PFSK-1 (cell line): ENCODE measurements around the gene DACT2.

Experiments used
- FOXP2 ChIP-seq: optimal IDR thresholded peaks from 2 replicates; pipeline ENCODE3; 2011; ENCODE audit warnings: borderline replicate concordance, control low read depth, inconsistent platforms; ENCODE audit not compliant: insufficient read depth; ENCODE audit errors: extremely low read length, extremely low read depth
- POLR2AphosphoS5 ChIP-seq: IDR thresholded peaks from 2 replicates; pipeline ENCODE4 v1.6.1; 2012; ENCODE audit warnings: low read depth, mild to moderate bottlenecking, control low read depth, low read length, moderate library complexity
- SIN3A ChIP-seq: IDR thresholded peaks from 2 replicates; pipeline ENCODE4 v1.6.1; 2012; ENCODE audit warnings: mild to moderate bottlenecking, low read length, moderate library complexity, borderline replicate concordance; ENCODE audit not compliant: insufficient read depth
- TAF1 ChIP-seq: IDR thresholded peaks from 2 replicates; pipeline ENCODE4 v1.6.1; 2012; ENCODE audit warnings: low read length, control low read depth, borderline replicate concordance; ENCODE audit not compliant: insufficient read depth
- TF ChIP-seq, protein P1 (sequence below), 2 experiments: IDR thresholded peaks; 2 replicates each; pipeline versions ENCODE4 v1.6.1 to v1.8.0; 2011 to 2012; ENCODE audit warnings: low read depth in 2 of 2, low read length in 2 of 2, control low read depth in 1 of 2, inconsistent platforms in 1 of 2, mild to moderate bottlenecking in 1 of 2, moderate library complexity in 1 of 2; ENCODE audit not compliant: insufficient read depth in 1 of 2

Gene DACT2

DNA sequence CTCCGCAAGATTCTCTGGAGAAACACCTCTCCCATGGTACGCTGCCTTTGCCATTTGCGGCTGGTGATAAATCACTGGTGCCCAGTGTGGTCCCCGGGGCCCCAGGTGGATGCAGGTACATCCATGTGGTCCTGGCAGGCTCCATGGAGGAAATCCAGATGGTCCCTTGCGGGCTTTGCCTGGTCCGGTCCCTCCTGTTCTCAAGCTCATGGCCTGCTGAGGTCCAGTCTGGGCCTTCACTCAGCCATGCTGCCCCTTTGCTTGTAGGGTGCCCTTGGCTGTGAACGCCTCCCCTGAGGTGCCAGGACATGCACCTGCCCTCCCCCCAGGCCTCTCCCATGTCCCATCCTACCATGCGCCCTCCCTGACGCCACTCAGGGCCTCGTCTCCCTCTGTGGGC, 21.2 kb upstream of the DACT2 start:
- TF ChIP-seq POLR2AphosphoS5 (no peak), TAF1 (no peak), FOXP2 (no peak), SIN3A (no peak)
- TF ChIP-seq, protein P1, sequence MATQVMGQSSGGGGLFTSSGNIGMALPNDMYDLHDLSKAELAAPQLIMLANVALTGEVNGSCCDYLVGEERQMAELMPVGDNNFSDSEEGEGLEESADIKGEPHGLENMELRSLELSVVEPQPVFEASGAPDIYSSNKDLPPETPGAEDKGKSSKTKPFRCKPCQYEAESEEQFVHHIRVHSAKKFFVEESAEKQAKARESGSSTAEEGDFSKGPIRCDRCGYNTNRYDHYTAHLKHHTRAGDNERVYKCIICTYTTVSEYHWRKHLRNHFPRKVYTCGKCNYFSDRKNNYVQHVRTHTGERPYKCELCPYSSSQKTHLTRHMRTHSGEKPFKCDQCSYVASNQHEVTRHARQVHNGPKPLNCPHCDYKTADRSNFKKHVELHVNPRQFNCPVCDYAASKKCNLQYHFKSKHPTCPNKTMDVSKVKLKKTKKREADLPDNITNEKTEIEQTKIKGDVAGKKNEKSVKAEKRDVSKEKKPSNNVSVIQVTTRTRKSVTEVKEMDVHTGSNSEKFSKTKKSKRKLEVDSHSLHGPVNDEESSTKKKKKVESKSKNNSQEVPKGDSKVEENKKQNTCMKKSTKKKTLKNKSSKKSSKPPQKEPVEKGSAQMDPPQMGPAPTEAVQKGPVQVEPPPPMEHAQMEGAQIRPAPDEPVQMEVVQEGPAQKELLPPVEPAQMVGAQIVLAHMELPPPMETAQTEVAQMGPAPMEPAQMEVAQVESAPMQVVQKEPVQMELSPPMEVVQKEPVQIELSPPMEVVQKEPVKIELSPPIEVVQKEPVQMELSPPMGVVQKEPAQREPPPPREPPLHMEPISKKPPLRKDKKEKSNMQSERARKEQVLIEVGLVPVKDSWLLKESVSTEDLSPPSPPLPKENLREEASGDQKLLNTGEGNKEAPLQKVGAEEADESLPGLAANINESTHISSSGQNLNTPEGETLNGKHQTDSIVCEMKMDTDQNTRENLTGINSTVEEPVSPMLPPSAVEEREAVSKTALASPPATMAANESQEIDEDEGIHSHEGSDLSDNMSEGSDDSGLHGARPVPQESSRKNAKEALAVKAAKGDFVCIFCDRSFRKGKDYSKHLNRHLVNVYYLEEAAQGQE (IDR thresholded peaks at IDR 0.05; ENCODE audit: insufficient read depth in 1 of 2, low read depth in 2 of 2, low read length in 2 of 2), result no peak

DNA sequence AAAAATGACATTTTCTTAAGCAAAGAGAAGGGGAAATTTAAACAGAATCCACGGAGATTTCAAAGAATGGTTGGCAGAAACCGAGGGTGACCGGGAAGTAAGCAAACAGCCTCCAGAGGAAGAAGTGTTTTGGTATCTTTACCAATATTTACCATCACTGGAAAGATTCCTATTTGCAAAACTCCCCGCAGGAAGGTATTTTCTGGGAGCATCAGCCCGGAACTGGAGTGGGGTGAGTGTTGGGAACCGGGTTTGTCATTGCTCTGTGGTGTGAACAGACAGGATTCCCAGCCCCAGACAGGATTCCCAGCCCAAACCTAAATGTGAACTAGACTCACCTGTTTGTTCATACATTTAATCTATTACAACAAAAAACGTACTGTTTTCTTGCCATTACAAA, 19.2 kb upstream of the DACT2 start:
- TF ChIP-seq SIN3A (no peak), TAF1 (no peak), FOXP2 (no peak), POLR2AphosphoS5 (no peak)
- TF ChIP-seq, protein P1 (IDR thresholded peaks at IDR 0.05; ENCODE audit: insufficient read depth in 1 of 2, low read depth in 2 of 2, low read length in 2 of 2), result no peak

DNA sequence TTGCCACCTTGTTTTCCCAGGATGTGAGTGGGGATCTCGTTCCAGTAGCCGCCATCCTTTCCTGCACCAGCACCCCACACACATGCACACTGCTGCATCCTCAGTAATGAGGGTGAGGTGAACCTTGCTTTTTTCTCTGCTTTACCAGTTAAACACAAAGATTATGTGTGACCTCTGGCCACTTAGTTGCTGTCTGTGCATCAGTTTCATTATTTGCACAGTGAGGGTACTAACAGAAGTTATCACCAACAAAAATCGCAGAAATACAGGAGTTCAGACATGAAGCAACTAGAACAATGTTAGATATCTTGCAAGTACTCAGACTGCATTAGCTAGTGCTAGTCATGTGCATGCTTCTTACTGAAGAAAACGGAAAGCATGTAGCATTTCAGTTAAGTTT, 17.4 kb upstream of the DACT2 start:
- TF ChIP-seq, protein P1 (IDR thresholded peaks at IDR 0.05; ENCODE audit: insufficient read depth in 1 of 2, low read depth in 2 of 2, low read length in 2 of 2), result no peak
- TF ChIP-seq SIN3A, result no peak
- TF ChIP-seq POLR2AphosphoS5, result no peak
- no peak for TF ChIP-seq FOXP2

DNA sequence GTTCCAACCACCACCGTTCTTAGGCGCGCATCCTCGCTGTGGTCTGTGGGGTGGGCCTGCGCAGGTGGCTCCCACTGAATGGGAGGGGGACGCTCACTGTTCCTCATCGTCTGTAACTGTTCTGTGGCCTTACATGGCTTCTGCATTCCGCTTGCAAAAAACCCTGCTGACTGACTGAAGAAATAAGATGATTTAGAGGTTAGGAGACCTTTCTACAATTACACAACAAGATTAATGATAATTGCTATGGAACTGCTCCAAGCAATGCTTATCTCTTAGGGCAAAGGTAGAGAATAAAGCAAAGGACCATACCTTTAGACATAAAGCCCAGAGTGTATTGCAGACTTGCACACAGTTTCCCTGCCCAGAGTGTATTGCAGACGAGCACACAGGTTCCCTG, 14.4 kb upstream of the DACT2 start:
- TF ChIP-seq TAF1, result no peak
- TF ChIP-seq SIN3A, result no peak
- TF ChIP-seq, protein P1 (IDR thresholded peaks at IDR 0.05; ENCODE audit: insufficient read depth in 1 of 2, low read depth in 2 of 2, low read length in 2 of 2), result no peak
- TF ChIP-seq POLR2AphosphoS5, result no peak
- TF ChIP-seq FOXP2, result no peak

- TF ChIP-seq, protein P1 (IDR thresholded peaks at IDR 0.05; ENCODE audit: insufficient read depth in 1 of 2, low read depth in 2 of 2, low read length in 2 of 2), result no peak
- TF ChIP-seq TAF1, result no peak
- no peak for TF ChIP-seq POLR2AphosphoS5
- TF ChIP-seq SIN3A, result no peak
- no peak for TF ChIP-seq FOXP2
These were observed 13.9 kb upstream of the DACT2 start for GRCh38 chr6:168333491-168333890.
